Measurements from ENCODE around the gene ZRANB3.

The ZRANB3 gene

DNA sequence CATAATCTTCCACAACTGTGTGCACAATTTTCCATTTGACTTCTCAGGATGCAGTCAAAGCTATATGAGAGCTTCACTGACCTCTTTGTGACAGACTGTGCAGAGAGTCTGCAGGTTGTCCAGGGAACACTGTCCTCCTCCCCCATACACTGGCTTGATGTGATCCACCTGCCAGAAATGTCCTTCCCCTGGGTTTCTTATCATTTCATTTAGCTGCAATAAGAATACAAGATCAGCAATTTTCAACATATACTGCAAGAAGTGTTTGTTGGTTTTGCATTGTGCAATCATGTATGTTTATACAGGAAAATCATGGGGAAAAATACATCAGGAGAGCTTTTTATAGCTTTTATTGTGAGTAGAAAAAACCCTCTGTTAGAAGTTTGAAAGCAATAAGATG lies 328.3 kb downstream of the ZRANB3 start:
- no peak for TF ChIP-seq YY1 (IDR thresholded peaks at IDR 0.05; ENCODE audit: insufficient read depth, insufficient read length)
- TF ChIP-seq SUZ12 (IDR thresholded peaks at IDR 0.05; ENCODE audit: extremely low read depth, insufficient read depth, insufficient read length) = no peak
- TF ChIP-seq ZNF274 (IDR thresholded peaks at IDR 0.05; ENCODE audit: low read depth, low read length) = no peak

DNA sequence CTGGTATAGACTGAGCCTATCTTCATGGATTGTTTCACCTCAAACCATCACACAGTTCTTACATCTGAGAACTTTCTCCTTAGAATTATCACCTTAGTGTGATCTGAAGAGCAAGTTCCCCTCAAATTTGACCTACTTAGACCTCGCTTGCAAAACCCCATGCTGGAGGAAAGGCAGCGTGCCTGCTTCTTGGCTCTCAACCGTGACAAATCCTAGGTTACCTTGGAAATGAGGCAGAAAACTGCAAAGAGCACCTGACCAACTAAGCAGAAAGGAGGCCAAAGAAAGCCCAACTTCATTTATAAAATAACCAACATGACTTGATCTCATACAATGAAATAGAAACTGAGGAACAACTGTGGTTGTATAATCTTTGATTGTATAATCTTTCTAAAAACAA lies 332.5 kb downstream of the ZRANB3 start:
- H3K9ac ChIP-seq (ENCODE audit: insufficient read length, low read depth) = no peak overlapping the region
- no peaks in the 10 kb centered on the region for H3K4me1 ChIP-seq (ENCODE audit: insufficient read depth, insufficient read length)
- no peak for DNase-seq (ENCODE audit: low read depth, low spot score)
- no peak overlapping the region for H3K4me3 ChIP-seq (ENCODE audit: insufficient read length, low read depth)
- H3K36me3 ChIP-seq (ENCODE audit: insufficient read depth, insufficient read length, low read length) = peaks cover 4% of the 10 kb centered on the region
- H3K27me3 ChIP-seq (ENCODE audit: insufficient read depth, insufficient read length) = no peaks in the 10 kb centered on the region
- TF ChIP-seq YY1 (IDR thresholded peaks at IDR 0.05; ENCODE audit: insufficient read depth, insufficient read length) = no peak
- TF ChIP-seq ZNF274 (IDR thresholded peaks at IDR 0.05; ENCODE audit: low read depth, low read length) = no peak
- TF ChIP-seq SUZ12 (IDR thresholded peaks at IDR 0.05; ENCODE audit: extremely low read depth, insufficient read depth, insufficient read length) = no peak
- no peaks in the 10 kb centered on the region; the same call in 1 of the 2 replicates for H3K9me3 ChIP-seq (ENCODE audit: insufficient read depth, low read length)

More for the DNA sequence above, 328.3 kb downstream of the ZRANB3 start:
- no peak for DNase-seq (ENCODE audit: low read depth, low spot score)
- Histone ChIP-seq H3K4me3 (ENCODE audit: insufficient read length, low read depth) (no peak overlapping the region), H3K27me3 (ENCODE audit: insufficient read depth, insufficient read length) (no peaks in the 10 kb centered on the region), H3K9me3 (ENCODE audit: insufficient read depth, low read length) (no peaks in the 10 kb centered on the region), H3K4me1 (ENCODE audit: insufficient read depth, insufficient read length) (no peaks in the 10 kb centered on the region), H3K9ac (ENCODE audit: insufficient read length, low read depth) (no peak overlapping the region), H3K36me3 (ENCODE audit: insufficient read depth, insufficient read length, low read length) (peaks cover 6% of the 10 kb centered on the region)

DNA sequence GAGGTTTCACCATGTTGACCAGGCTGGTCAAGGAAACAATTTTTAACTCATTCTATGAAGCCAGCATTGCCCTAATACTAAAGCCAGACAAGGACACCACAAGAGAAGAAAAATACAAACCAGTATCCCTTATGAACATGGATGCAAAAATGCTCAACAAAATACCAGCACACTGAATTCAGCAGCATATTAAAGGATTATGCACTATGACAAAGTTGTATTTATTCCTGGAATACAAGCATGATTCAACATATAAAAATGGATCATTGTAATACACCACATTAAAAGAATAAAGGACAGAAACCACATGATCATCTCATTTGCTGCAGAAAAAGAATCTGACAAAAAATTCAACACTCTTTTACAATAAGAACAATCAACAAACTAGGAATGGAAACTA lies 340.2 kb downstream of the ZRANB3 start:
- no peaks in the 10 kb centered on the region for H3K27me3 ChIP-seq (ENCODE audit: insufficient read depth, insufficient read length)
- H3K4me1 ChIP-seq (ENCODE audit: insufficient read depth, insufficient read length) = no peaks in the 10 kb centered on the region
- no peak for DNase-seq (ENCODE audit: low read depth, low spot score)
- H3K9ac ChIP-seq (ENCODE audit: insufficient read length, low read depth) = no peak overlapping the region
- no peaks in the 10 kb centered on the region for H3K36me3 ChIP-seq (ENCODE audit: insufficient read depth, insufficient read length, low read length)
- no peak for TF ChIP-seq YY1 (IDR thresholded peaks at IDR 0.05; ENCODE audit: insufficient read depth, insufficient read length)
- no peak for TF ChIP-seq ZNF274 (IDR thresholded peaks at IDR 0.05; ENCODE audit: low read depth, low read length)
- no peak for TF ChIP-seq SUZ12 (IDR thresholded peaks at IDR 0.05; ENCODE audit: extremely low read depth, insufficient read depth, insufficient read length)
- no peaks in the 10 kb centered on the region; the same call in 1 of the 2 replicates for H3K9me3 ChIP-seq (ENCODE audit: insufficient read depth, low read length)
- H3K4me3 ChIP-seq (ENCODE audit: insufficient read length, low read depth) = no peak overlapping the region

DNA sequence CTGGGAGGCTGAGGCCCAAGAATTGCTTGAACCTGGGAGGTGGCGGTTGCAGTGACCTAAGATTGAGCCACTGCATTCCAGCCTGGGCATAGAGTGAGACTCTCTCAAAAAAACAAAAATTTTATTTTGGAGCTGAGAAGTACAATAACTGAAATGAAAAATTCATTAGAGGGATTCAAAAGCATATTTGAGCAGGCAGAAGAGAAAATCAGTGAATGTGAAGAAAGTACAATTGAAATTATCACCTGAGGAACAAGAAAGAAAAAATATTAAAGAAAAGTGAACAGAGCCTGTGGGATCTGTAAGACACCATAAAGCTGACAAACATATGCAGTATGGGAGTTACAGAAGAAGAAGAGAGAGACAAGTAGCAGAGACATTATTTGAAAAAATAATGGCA lies 341.9 kb downstream of the ZRANB3 start:
- H3K27me3 ChIP-seq (ENCODE audit: insufficient read depth, insufficient read length) = no peaks in the 10 kb centered on the region
- TF ChIP-seq YY1 (IDR thresholded peaks at IDR 0.05; ENCODE audit: insufficient read depth, insufficient read length) (no peak), SUZ12 (IDR thresholded peaks at IDR 0.05; ENCODE audit: extremely low read depth, insufficient read depth, insufficient read length) (no peak), ZNF274 (IDR thresholded peaks at IDR 0.05; ENCODE audit: low read depth, low read length) (no peak)
- H3K4me3 ChIP-seq (ENCODE audit: insufficient read length, low read depth) = no peak overlapping the region
- H3K9me3 ChIP-seq (ENCODE audit: insufficient read depth, low read length) = no peaks in the 10 kb centered on the region; the same call in 1 of the 2 replicates
- no peak for DNase-seq (ENCODE audit: low read depth, low spot score)
- no peak overlapping the region for H3K9ac ChIP-seq (ENCODE audit: insufficient read length, low read depth)
- H3K36me3 ChIP-seq (ENCODE audit: insufficient read depth, insufficient read length, low read length) = no peaks in the 10 kb centered on the region
- H3K4me1 ChIP-seq (ENCODE audit: insufficient read depth, insufficient read length) = no peaks in the 10 kb centered on the region

DNA sequence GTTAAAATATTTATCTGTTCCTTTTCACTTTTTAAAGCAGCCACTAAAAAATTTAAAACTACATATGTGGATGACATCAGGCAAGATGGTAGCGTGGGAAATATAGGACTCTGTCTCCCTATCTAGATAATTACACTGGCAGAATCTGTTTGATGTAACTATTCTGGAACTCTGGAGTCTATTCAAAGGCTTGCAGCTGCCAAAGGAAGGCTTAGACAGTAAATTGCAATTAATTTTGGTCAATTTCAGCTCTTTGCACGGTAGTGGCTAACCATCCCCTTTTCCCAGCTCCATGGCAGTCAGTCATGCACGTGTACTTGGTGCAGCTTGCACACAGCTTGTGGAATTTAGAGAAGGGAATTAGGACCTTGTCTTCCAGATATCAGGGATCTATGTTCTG lies 343.7 kb downstream of the ZRANB3 start:
- TF ChIP-seq YY1 (IDR thresholded peaks at IDR 0.05; ENCODE audit: insufficient read depth, insufficient read length) = no peak
- no peak for TF ChIP-seq ZNF274 (IDR thresholded peaks at IDR 0.05; ENCODE audit: low read depth, low read length)
- no peak for TF ChIP-seq SUZ12 (IDR thresholded peaks at IDR 0.05; ENCODE audit: extremely low read depth, insufficient read depth, insufficient read length)

DNA sequence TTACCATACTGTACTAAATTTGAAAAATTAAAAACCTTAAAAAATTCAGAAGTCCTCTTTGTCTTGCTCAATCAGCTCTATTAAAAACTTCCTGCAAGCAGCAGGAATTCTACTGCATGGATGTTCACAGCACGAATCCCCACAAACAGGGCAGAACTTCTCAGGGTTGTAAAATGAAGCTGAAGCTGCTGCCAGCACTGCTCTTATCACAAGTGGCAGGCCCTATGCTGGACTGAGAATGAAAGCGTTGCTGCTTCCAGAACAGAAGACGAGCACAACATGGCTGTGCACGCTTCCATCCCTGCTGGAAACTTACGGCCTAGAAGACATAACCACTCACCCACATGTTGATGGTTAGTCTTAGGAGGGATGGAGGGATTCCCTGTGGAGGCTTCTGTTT lies 345.0 kb downstream of the ZRANB3 start:
- H3K4me3 ChIP-seq (ENCODE audit: insufficient read length, low read depth) = no peak overlapping the region
- no peaks in the 10 kb centered on the region for H3K27me3 ChIP-seq (ENCODE audit: insufficient read depth, insufficient read length)
- no peak for DNase-seq (ENCODE audit: low read depth, low spot score)
- peaks cover 3% of the 10 kb centered on the region for H3K4me1 ChIP-seq (ENCODE audit: insufficient read depth, insufficient read length)
- no peak for TF ChIP-seq ZNF274 (IDR thresholded peaks at IDR 0.05; ENCODE audit: low read depth, low read length)
- TF ChIP-seq SUZ12 (IDR thresholded peaks at IDR 0.05; ENCODE audit: extremely low read depth, insufficient read depth, insufficient read length) = no peak
- no peak for TF ChIP-seq YY1 (IDR thresholded peaks at IDR 0.05; ENCODE audit: insufficient read depth, insufficient read length)
- H3K36me3 ChIP-seq (ENCODE audit: insufficient read depth, insufficient read length, low read length) = no peaks in the 10 kb centered on the region
- no peaks in the 10 kb centered on the region for H3K9me3 ChIP-seq (ENCODE audit: insufficient read depth, low read length)
- H3K9ac ChIP-seq (ENCODE audit: insufficient read length, low read depth) = no peak overlapping the region

More for the DNA sequence above, 343.7 kb downstream of the ZRANB3 start:
- Histone ChIP-seq H3K9ac (ENCODE audit: insufficient read length, low read depth) (no peak overlapping the region), H3K27me3 (ENCODE audit: insufficient read depth, insufficient read length) (no peaks in the 10 kb centered on the region), H3K36me3 (ENCODE audit: insufficient read depth, insufficient read length, low read length) (no peaks in the 10 kb centered on the region), H3K9me3 (ENCODE audit: insufficient read depth, low read length) (no peaks in the 10 kb centered on the region), H3K4me3 (ENCODE audit: insufficient read length, low read depth) (no peak overlapping the region), H3K4me1 (ENCODE audit: insufficient read depth, insufficient read length) (no peaks in the 10 kb centered on the region)
- DNase-seq (ENCODE audit: low read depth, low spot score) = no peak

DNA sequence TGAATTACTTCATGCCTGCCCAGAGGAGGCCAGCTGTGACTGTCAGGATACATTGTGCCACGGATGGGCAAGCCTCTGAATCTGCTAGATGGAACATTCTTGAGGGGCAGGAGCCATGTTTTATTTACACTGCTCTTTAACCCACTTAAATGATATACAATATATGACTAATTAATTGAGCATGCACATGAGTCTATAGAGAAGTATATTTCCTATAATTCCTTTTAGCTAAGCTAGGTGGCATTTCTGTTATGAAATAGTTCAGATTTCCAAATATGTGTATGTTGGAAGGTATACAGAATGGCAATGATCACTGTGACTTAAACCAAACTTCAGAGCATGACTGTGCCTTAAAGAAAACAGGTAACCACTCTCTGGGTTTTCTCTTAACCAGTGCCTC lies 347.2 kb downstream of the ZRANB3 start:
- Histone ChIP-seq H3K4me3 (ENCODE audit: insufficient read length, low read depth) (no peak overlapping the region), H3K27me3 (ENCODE audit: insufficient read depth, insufficient read length) (no peaks in the 10 kb centered on the region), H3K4me1 (ENCODE audit: insufficient read depth, insufficient read length) (peaks cover 3% of the 10 kb centered on the region), H3K9me3 (ENCODE audit: insufficient read depth, low read length) (no peaks in the 10 kb centered on the region), H3K36me3 (ENCODE audit: insufficient read depth, insufficient read length, low read length) (no peaks in the 10 kb centered on the region), H3K9ac (ENCODE audit: insufficient read length, low read depth) (no peak overlapping the region)
- TF ChIP-seq ZNF274 (IDR thresholded peaks at IDR 0.05; ENCODE audit: low read depth, low read length) (no peak), SUZ12 (IDR thresholded peaks at IDR 0.05; ENCODE audit: extremely low read depth, insufficient read depth, insufficient read length) (no peak), YY1 (IDR thresholded peaks at IDR 0.05; ENCODE audit: insufficient read depth, insufficient read length) (no peak)
- DNase-seq (ENCODE audit: low read depth, low spot score) = no peak

Measured in NT2/D1 (cell line).